Panc1 (cell line): Measurements from ENCODE around the gene CYP2W1. TPM values are rescaled to one million over a fixed set of nuclear protein-coding genes. Genes with fewer than 3 reads are reported as not detected.

Source experiments
- ATAC-seq: fragments of 200-7000 bp; cut with Tn5 transposase; 2 replicates; pipeline ENCODE4 v1.9.1; 2020; ENCODE audit warnings: mild to moderate bottlenecking, moderate library complexity
- BruUV-seq: library from RNA; stranded (reverse); fragments of 400-500 nt; replicated peaks from 2 replicates; lab custom pipeline; 2021; lab: Mats Ljungman, UMichigan
- CTCF ChIA-PET: fragments of 300-600 bp; sonication (Branson Sonifier 250); formaldehyde crosslinking; loops from one replicate; lab custom pipeline; 2022; ENCODE audit warnings: antibody characterized with exemption; lab: Charles Lee
- POLR2A ChIA-PET: fragments of 300-600 bp; sonication (Branson Sonifier 250); formaldehyde crosslinking; loops from one replicate; lab custom pipeline; 2022; ENCODE audit warnings: antibody characterized with exemption; lab: Charles Lee
- DNase-seq: peaks from one replicate; pipeline ENCODE4 v3.0.0-alpha.2; 2010; ENCODE audit warnings: low read depth, low spot score
- H3K27ac ChIP-seq: 2 replicates; pipeline ENCODE4 v1.5.1; 2011; ENCODE audit warnings: mild to moderate bottlenecking, low read length, inconsistent platforms
- H3K27me3 ChIP-seq: fragments of 200-500 bp; sonication (Bioruptor generic); 2 replicates; pipeline ENCODE4 v1.6.0; 2014; ENCODE audit warnings: low read length, inconsistent platforms; ENCODE audit not compliant: control insufficient read depth, insufficient read depth
- H3K36me3 ChIP-seq: fragments of 200-500 bp; sonication (Bioruptor generic); 2 replicates; pipeline ENCODE4 v1.5.1; 2014; ENCODE audit warnings: inconsistent platforms, mild to moderate bottlenecking, low read length, moderate library complexity; ENCODE audit not compliant: control insufficient read depth, insufficient read depth
- H3K4me1 ChIP-seq: 2 replicates; pipeline ENCODE4 v1.5.1; 2011; ENCODE audit warnings: inconsistent platforms, mild to moderate bottlenecking, low read length, moderate library complexity; ENCODE audit not compliant: control insufficient read depth, insufficient read depth
- H3K4me3 ChIP-seq, 2 experiments: 2 replicates each; pipeline ENCODE4 v1.5.1; 2011 to 2012; ENCODE audit warnings: low read depth in 2 of 2, low read length in 2 of 2, mild to moderate bottlenecking in 2 of 2, inconsistent platforms in 1 of 2, moderate library complexity in 1 of 2
- H3K9me3 ChIP-seq: fragments of 200-500 bp; sonication (Bioruptor generic); 2 replicates; pipeline ENCODE4 v1.5.1; 2014; ENCODE audit warnings: low read depth, mild to moderate bottlenecking, inconsistent platforms, low read length, moderate library complexity; ENCODE audit not compliant: control insufficient read depth, insufficient read depth
- POLR2AphosphoS5 ChIP-seq: IDR thresholded peaks from 2 replicates; pipeline ENCODE4 v1.6.1; 2012; ENCODE audit warnings: mild to moderate bottlenecking, low read depth, low read length, moderate library complexity
- SIN3A ChIP-seq: IDR thresholded peaks from 2 replicates; pipeline ENCODE4 v1.6.1; 2012; ENCODE audit warnings: low read depth, mild to moderate bottlenecking, low read length, moderate library complexity, borderline replicate concordance; ENCODE audit not compliant: insufficient read depth
- TCF7L2 ChIP-seq: IDR thresholded peaks from 2 replicates; pipeline ENCODE4 v1.6.1; 2011; ENCODE audit warnings: mild to moderate bottlenecking, low read depth, low read length, inconsistent platforms
- in situ Hi-C: cut with HindIII; loops from 2 replicates; pipeline ENCODE4 v1.10.0; 2016; ENCODE audit warnings: low sequenced_read_pairs, low pct_unique_long_range_greater_than_20kb
- intact Hi-C: fragments of 100-400 bp; cut with micrococcal nuclease; formaldehyde crosslinking; loops from one replicate; pipeline ENCODE4 v1.10.0; 2022; ENCODE audit not compliant: unreplicated experiment
- total RNA-seq: library from RNA; stranded (reverse); gene quantifications from one replicate; pipeline ENCODE4 v1.2.1, GENCODE V29; 2021; ENCODE audit not compliant: unreplicated experiment
- TF ChIP-seq, protein P1 (sequence below): fragments of 450-650 bp; IDR thresholded peaks from 2 replicates; pipeline ENCODE4 v1.5.1; 2017; ENCODE audit warnings: mild to moderate bottlenecking
- TF ChIP-seq, protein P2 (sequence below), 2 experiments: IDR thresholded peaks; 2 replicates each; pipeline ENCODE4 v1.6.1; 2011 to 2012; ENCODE audit warnings: low read depth in 2 of 2, control low read depth in 1 of 2, low read length in 1 of 2, mild to moderate bottlenecking in 1 of 2, moderate library complexity in 1 of 2; ENCODE audit not compliant: insufficient read depth in 1 of 2

Gene CYP2W1
- total RNA-seq, 1 experiment from 2014 or later, result 0.74 TPM

DNA sequence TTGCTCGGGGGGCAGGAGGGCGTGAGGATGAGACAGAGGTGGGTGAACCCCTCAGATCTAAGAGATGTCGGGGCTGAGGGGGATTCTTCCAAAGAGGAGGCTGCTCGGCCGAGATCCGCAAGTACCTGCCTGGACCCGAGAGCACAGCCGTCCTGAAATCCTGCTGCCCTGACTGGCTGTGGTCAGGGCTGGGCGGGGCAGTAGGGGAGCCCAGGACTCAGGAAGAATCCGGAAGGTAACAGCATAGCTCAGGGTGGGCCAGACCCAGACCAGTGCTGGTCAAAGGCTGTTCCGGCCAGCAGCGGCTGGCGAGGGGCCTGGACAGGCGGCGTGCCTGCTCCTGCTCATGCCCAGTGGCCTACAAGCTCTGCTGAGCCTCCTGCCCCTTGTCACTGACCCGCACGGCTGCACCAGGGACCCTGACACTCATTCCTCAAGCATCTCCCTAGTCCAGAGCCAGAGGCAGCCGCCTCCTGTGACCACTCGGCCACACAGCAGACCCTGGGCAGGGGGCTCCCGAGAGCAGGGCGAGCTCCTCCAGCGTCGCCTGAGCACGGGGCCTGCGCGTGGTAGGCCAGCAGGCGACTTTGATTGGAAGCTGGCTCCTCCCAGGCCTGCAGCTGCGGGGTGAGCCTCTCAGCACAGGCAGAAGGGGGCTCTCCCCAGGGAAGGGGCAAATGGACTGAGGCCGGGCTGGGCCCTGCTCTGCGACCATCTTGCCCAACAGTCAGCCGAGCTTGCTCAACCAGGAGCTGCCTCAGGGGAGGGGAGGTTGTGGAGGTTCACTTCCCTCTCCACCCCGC is 25.4 kb upstream of the CYP2W1 start:
- TF ChIP-seq, protein P1, sequence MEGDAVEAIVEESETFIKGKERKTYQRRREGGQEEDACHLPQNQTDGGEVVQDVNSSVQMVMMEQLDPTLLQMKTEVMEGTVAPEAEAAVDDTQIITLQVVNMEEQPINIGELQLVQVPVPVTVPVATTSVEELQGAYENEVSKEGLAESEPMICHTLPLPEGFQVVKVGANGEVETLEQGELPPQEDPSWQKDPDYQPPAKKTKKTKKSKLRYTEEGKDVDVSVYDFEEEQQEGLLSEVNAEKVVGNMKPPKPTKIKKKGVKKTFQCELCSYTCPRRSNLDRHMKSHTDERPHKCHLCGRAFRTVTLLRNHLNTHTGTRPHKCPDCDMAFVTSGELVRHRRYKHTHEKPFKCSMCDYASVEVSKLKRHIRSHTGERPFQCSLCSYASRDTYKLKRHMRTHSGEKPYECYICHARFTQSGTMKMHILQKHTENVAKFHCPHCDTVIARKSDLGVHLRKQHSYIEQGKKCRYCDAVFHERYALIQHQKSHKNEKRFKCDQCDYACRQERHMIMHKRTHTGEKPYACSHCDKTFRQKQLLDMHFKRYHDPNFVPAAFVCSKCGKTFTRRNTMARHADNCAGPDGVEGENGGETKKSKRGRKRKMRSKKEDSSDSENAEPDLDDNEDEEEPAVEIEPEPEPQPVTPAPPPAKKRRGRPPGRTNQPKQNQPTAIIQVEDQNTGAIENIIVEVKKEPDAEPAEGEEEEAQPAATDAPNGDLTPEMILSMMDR, result no peak
- TF ChIP-seq POLR2AphosphoS5 (no peak), SIN3A (no peak), TCF7L2 (no peak)
- TF ChIP-seq, protein P2, sequence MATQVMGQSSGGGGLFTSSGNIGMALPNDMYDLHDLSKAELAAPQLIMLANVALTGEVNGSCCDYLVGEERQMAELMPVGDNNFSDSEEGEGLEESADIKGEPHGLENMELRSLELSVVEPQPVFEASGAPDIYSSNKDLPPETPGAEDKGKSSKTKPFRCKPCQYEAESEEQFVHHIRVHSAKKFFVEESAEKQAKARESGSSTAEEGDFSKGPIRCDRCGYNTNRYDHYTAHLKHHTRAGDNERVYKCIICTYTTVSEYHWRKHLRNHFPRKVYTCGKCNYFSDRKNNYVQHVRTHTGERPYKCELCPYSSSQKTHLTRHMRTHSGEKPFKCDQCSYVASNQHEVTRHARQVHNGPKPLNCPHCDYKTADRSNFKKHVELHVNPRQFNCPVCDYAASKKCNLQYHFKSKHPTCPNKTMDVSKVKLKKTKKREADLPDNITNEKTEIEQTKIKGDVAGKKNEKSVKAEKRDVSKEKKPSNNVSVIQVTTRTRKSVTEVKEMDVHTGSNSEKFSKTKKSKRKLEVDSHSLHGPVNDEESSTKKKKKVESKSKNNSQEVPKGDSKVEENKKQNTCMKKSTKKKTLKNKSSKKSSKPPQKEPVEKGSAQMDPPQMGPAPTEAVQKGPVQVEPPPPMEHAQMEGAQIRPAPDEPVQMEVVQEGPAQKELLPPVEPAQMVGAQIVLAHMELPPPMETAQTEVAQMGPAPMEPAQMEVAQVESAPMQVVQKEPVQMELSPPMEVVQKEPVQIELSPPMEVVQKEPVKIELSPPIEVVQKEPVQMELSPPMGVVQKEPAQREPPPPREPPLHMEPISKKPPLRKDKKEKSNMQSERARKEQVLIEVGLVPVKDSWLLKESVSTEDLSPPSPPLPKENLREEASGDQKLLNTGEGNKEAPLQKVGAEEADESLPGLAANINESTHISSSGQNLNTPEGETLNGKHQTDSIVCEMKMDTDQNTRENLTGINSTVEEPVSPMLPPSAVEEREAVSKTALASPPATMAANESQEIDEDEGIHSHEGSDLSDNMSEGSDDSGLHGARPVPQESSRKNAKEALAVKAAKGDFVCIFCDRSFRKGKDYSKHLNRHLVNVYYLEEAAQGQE (IDR thresholded peaks at IDR 0.05; ENCODE audit: insufficient read depth in 1 of 2, low read depth in 2 of 2, low read length in 1 of 2), result no peak
- Histone ChIP-seq H3K4me1 (0 out of 2 replicates have a peak, but pooled peaks cover 4% of the 10 kb centered on the region), H3K27me3 (no peaks in the 10 kb centered on the region), H3K4me3 (no peak overlapping the region), H3K27ac (no peak overlapping the region), H3K36me3 (no peaks in the 10 kb centered on the region), H3K9me3 (no peaks in the 10 kb centered on the region)
- ATAC-seq, result no peak
- POLR2A ChIA-PET, result interaction anchor here (0.6 kb wide), 1 partner anchor 182 kb away, joined by 3 read pairs; no protein-coding TSS in a partner anchor
- intact Hi-C loops (no loop called here), in situ Hi-C loops (loop anchor here (25.0 kb wide), 1 partner anchor 180 kb away; a partner anchor contains a TSS)
- no peak for DNase-seq
- CTCF ChIA-PET, result no interaction called here
- no TSS peak for BruUV-seq

DNA sequence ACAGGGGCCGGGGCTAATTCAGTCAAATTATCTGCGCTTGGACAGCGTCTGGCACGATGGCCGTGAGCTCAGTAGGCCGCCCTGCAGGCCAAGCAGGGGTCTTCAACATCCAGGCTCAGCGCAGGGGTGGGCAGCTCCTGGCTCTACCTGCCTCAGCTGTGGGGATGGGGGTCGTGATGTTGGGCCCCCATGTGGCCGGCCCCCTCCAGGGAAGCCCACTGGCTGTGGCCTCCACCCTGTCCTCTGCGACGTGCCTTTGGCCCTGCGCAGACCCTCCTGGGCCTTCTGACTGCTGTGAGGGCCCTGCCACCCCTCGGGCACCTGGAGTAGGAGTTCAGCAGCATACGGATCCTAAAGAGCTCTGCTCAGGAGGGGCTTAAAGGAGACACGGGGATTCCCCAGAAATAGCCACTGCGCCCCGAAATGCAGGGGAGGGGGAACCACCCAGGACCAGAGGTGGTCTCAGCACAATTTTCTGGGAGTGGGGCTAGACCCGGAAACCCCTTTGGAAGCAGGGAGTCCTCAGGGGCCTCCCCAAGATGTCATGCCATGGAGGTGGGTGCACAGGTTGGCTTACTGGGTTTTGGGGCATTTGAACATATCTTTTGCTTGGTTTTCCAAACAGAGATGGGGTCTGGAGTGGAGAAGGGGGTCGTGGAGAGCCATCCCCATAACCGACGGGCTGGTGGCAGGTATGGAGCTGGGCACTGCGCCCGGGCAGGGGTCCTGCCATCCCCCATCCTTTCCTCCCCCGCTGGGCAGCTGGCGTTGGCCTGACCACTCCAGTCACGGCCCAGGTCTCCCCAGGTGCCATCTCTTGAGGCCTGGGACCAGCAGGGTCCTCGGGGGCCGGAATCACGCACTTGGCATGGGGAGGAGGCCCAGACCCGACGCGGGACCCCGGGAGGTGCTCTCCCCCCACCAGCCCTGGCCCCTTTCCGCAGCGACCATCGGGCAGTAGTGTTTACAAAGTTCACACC is 24.5 kb upstream of the CYP2W1 start:
- TF ChIP-seq SIN3A (no peak), POLR2AphosphoS5 (no peak), TCF7L2 (no peak)
- TF ChIP-seq, protein P1, result no peak
- TF ChIP-seq, protein P2 (IDR thresholded peaks at IDR 0.05; ENCODE audit: insufficient read depth in 1 of 2, low read depth in 2 of 2, low read length in 1 of 2), result no peak
- DNase-seq, result no peak
- ChIA-PET CTCF (no interaction called here), POLR2A (no interaction called here)
- H3K27me3 ChIP-seq, result no peaks in the 10 kb centered on the region
- intact Hi-C loops (no loop called here), in situ Hi-C loops (loop anchor here (25.0 kb wide), 1 partner anchor 179 kb away; a partner anchor contains a TSS)
- no peaks in the 10 kb centered on the region for H3K4me1 ChIP-seq
- H3K36me3 ChIP-seq, result no peaks in the 10 kb centered on the region
- ATAC-seq, result no peak
- no peak overlapping the region for H3K4me3 ChIP-seq
- no peaks in the 10 kb centered on the region for H3K9me3 ChIP-seq
- no peak overlapping the region for H3K27ac ChIP-seq
- no TSS peak for BruUV-seq
